Stimulated activated CD8-positive, alpha-beta memory T cell treated with anti-CD3 and anti-CD28 coated beads, Interleukin-7, amount 100 ng/mL, for 48 hours (primary cell): ENCODE results near the gene XRCC3.
"Not testable (repeated sequence)": the region's sequence is repeated elsewhere in the genome, so short reads cannot be mapped to it uniquely, and the experiment has no call there.

ENCODE experiments used
- DNase-seq, 2 donors: peaks; one replicate each; pipeline ENCODE4 v3.0.0-alpha.2; 2020; ENCODE audit warnings: low read depth in 1 of 2; ENCODE audit errors: extremely low read depth in 1 of 2

The XRCC3 gene

DNA sequence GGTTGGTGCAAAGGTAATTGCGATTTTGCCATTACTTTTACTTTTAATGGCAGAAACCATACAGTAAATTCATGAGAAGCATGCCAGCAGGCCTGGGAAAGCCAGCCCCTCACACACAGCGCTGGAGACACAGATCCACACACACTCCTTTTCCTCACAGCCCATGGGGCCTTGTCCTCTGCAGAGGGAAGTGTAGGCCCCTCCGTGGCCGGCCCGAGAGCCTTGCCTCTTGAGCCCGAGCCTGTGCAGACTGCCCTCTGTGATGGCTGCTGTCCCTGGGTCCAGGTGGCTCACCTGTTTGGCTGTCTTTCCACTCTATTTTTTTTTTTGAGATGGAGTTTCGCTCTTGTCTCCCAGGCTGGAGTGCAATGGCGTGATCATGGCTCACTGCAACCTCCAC, 39.3 kb downstream of the XRCC3 start:
- DNase-seq = no peak

DNA sequence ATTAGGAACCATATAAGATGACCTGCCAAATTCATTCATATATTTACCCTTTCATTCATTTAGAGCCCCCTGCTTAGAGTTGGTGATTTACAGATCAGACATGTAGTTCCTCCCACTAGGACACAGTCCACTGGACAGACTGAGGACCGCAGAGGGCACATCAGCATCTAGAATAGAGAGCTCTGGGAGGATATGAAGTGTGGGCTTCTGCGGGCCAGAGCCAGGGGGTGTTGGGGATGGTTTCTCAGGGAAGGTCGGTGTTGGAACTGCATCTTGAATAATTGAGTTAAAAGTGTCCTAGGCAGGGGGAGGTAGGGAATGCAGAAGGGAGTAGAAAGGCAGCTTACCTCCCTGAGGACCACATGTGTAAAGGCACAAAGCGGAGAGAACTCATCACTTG, 43.3 kb downstream of the XRCC3 start:
- no peak for DNase-seq

DNA sequence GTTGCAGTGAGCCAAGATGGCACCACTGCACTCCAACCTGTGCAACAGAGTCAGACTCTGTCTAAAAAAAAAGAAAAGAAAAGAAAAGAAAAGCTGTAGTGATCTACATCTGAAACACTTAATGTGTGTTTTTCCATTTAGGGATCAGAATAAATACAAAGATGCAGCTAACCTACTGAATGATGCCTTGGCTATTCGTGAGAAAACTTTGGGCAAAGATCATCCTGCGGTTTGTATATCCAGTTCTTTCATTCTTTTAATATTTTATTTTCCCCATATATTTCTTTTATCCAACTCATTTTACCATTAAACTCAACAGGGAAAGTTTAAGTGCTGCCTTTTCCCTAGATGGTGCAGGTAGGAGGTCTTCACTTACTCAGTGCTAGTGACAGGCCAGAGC, 45.9 kb downstream of the XRCC3 start:
- no peak for DNase-seq

DNA sequence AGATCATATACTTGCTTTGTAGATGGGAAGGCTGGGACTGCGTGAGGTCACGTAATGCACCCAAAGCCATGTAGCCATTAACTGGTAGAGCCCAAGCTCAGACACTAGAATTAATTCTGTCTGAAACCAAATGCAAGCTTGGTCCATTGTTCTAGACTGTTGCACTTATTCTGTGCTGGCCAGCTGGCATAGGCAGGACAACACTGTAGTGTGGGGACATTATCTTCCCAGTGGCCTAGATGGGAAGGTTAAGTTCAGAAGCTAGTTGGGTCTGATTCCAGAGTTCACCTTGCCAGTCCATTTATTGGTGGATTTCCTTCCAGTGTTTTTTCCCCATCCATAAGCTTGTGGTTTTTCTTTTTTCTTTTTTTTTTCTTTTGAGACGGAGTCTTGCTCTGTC, 47.1 kb downstream of the XRCC3 start:
- DNase-seq = no peak

DNA sequence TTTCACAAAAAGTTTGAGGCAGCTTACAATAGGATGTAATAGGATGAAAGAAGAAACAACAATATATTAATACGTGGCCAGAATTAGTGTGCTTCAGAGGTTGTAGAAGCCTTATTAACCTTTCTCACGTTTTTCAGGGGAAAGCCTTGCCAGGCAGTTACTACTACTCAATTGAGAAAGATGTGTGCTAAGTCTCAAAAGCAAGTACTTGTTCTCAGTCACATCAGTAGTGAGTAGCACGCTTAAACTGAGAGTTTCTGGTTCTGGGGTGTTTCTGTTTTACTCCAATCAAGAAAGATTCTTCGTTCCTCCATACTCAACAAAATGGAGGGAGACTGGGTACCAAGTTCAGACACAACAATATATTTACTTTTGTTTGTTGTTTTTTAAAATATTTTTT, 47.6 kb downstream of the XRCC3 start:
- DNase-seq = no peak

DNA sequence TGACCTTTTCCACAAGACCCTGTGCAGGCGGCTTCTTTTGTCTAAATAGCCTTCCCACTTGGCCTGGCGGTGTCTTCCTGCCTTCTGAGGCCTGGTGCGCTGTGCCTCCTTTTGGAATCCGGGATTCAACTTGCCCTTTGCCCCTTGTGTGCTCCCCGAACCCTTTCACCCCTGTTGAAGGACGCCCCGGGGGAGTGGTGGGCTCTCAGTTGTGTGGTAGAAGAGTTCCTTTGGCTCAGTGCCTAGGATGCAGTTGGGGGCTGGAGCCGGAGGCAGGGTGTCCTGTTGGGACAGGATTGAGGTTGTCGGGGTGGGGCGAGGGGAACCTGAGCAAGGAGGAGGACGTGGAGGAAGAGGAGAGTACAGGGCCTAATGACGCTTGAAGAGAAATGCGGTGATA, 51.7 kb downstream of the XRCC3 start:
- DNase-seq = no peak

DNA sequence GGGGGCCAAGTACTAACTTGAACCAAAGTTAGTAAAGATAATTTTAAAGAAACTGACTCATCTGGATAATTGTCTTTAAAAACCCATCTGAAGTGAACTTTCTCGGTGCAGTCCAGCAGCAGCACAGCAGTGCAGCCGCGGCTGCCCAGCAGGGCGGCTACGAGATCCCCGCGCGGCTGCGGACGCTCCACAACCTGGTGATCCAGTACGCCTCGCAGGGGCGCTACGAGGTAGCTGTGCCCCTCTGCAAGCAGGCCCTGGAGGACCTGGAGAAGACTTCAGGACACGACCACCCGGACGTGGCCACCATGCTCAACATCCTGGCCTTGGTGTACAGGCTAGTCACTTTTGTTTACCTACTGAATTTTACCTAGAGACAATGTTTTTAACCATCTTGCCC, 52.7 kb downstream of the XRCC3 start:
- DNase-seq = no peak

DNA sequence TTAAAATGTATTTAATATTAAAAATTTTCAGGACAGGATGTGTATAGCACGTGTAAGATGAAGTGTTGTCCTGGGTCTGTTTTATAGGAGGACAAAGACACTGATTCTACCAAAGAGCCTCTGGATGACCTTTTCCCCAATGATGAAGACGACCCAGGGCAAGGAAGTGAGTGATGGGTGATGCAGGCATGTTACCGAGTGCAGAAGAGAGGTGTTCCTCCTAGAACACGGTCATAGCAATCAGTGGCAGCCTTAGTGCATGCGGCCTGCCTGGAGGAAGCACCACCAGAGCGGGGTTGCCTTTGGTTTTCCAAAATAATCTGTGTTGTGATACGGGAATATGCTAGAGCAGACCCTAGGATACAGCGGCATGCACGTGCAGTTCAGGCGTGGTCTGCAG, 53.2 kb downstream of the XRCC3 start:
- DNase-seq = no peak

DNA sequence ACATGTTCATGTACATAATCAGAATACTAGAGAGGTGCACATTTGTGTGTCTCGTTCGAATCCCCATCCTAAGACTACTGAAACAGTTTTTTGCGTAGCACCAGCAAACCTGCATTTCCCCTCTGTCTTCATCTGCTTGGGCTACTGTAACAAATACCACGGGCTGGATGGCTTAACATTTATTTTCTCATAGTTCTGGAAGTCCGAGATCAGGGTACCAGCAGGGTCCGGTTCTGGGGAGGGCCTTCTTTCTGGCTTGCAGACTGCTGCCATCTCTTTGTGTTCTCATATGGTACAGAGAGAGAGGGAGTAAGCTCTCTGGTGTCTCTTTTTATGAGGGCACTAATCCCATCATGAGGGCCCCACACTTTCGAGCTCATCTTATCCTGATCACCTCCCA, 55.6 kb downstream of the XRCC3 start:
- no peak for DNase-seq

DNA sequence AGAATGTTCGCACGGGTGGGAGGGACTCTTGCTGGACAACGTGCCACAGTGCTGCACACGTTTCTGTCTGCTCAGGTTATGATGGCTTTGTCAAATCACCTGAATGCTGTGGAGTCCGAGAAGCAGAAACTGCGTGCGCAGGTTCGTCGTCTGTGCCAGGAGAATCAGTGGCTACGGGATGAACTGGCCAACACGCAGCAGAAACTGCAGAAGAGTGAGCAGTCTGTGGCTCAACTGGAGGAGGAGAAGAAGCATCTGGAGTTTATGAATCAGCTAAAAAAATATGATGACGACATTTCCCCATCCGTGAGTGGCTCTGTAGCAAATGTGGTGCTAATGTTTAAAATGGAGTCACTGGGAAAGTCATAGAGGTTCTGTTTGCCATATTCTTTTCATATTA, 57.8 kb downstream of the XRCC3 start:
- DNase-seq = no peak

DNA sequence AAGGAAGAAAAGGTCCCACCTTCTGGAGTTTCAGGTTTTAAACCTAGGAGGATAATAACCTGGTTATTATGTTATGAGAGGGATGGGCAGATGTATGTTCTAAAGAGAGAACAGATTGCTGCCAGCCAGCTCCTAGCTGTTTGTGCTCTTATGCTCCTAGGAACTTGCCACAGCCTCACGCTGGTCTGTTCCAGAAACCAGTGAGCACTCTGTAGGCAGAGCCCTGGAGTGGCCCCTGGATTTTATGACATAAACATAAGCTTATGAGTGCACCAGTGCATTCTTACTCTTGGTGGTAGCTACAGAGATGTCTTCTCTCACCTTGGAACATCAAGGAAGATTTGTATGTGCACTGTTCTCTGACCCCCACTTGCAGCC, 58.5 kb downstream of the XRCC3 start:
- DNase-seq = no peak

DNA sequence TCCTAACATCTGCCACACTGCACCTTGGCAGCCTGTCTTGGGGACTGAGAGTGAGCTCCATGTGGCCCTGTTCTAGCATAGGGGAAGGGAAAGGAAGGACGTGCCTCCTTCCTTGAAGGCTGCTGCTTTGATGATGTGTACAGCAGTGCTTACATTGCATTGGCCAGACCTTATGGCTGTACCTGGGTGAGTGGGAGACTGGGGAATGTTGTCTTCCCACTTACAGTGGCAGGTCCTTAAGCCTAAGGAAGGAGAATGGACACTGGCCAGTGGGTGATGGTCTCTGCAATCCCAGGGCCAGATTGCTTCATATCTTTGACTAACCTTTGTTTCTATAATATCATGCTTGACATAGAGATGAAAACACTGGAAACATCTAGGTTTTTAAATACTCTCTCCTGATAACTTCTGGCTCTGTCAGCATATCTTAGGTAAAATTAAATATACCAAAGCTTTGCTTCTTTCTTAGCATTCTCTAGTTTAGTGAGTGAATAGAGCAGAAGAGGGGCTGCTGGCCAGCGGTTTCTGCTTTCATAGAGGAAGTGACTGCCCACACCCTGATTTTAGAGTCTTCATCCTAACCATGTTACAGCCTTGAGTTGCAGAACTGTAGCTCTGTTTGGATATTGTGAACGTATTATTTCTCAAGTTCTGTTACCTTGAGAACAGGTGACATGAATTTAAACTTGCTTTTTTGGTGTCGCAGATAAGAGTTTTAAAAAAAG, 59.1 kb downstream of the XRCC3 start:
- no peak for DNase-seq

DNA sequence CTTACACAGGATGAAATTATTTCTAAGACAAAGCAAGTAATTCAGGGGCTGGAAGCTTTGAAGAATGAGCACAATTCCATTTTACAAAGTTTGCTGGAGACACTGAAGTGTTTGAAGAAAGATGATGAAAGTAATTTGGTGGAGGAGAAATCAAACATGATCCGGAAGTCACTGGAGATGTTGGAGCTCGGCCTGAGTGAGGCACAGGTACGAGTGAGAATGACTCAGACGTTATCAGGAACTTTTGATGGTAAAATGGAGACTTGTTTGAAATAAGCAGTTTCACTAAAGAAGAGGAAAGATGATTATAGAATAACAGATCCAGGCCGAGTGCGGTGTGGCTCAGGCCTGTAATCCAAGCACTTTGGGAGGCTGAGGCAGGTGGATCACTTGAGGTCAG, 60.6 kb downstream of the XRCC3 start:
- DNase-seq = no peak

DNA sequence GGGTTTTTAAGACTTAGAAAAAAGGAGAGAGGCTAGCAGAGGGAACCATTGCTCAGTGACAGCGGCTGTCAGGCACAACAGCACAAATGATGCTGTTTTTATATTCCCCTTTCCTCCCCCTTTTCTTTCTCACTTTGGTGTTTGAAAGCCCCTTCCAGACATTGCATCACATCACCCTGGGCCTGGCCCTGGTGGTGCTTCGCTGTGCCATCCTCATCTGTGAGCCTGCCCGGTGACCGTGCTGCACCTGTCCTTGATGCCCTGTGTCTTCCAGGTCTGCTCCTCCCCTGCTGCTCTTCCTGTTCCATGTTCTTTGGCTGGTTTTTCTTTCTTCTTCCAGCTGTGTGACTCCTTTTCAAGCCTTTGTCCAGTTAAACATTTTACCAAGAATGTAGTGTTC, 61.4 kb downstream of the XRCC3 start:
- DNase-seq = no peak

DNA sequence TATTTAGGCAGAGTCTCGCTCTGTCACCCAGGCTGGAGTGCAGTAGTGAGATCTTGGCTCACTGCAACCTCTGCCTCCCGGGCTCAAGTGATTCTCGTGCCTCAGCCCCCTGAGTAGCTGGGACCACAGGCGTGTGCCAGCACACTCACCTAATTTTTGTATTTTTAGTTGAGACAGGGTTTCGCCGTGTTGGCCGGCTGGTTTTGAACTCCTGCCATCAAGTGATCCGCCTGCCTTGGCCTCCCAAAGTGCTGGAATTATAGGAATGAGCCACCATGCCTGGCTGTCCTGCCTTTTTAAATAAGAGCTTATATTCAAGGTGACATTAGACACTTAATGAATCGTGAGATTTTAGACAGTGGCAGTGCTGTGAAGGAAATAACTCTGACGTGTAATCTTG, 61.9 kb downstream of the XRCC3 start:
- DNase-seq = not testable (repeated sequence)

DNA sequence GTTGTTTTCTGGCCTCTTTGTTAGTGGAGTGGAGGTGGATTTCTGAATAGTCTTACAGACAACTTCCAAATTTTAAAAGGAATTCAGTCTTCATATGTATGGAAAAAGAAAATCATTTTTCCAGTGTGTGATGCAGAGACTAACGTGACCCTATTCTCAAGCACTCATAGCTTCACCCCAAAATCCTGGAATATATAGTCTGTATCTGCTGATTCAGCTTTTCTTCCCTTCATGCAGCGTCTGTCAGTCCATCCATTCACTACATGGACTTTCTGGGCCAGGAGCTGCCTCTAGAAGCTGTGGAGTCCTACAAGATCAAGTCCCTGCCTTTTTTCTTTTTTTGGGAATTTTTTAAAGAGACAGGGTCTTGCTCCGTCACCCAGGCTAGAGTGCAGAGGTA, 62.4 kb downstream of the XRCC3 start:
- no peak for DNase-seq

DNA sequence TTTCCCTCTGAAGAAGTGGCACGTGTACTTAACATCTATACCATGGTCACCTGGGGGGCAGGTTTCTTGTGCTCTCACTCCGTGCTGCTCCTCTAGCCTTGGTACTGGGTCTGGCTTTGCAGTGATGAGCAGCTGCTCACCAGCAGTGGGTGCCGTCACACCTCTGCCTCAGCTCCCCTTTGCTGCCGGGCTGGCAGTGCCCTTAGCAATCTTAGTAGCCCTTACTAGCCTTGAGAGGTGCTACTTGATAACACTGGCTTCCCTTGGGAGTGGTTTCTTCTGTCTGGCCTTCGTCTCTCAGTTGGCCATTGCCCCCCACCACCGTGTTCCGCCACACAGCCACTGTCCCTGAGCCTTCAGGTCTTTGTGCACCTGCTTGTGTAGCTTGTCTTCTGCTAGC, 63.7 kb downstream of the XRCC3 start:
- DNase-seq = no peak

DNA sequence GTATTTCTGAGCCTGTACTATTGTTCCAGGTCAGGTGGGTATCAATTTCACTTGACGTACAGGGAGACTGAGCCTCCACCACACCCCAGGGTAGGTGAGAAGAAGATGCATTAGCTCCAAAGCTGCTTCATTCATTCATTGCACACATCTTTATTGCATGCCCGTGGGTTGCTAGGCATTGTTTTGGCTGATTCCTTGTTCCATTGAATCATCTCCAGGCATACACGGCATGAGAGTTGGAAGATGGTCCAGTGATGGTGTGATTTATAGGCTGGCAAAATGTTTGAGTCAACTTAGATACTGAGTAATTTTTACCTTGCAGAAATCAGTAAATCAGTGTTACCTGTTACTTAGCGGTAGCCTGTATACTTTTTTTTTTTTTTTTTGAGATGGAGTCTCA, 65.0 kb downstream of the XRCC3 start:
- DNase-seq = no peak

DNA sequence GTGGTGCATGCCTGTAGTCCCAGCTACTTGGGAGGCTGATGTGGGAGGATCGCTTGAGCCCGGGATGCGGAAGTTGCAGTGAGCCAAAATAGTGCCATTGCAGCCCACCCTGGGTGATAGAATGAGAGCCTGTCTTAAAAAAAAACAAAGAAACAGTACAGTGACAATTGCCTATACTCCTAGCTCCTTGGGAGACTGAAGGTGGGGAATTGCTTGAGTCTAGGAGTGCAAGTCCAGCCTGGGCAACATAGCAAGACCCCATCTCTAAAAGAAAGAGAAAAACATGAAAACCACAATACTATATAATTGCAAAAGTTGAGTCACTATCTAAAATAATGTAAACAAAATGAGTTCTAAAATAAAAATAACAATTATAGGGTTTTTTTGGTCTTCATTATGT, 66.2 kb downstream of the XRCC3 start:
- DNase-seq = no peak
